ENCODE measurements around the gene FNIP1.
"Not testable (repeated sequence)": the region's sequence is repeated elsewhere in the genome, so short reads cannot be mapped to it uniquely, and the experiment has no call there.

Gene FNIP1

DNA sequence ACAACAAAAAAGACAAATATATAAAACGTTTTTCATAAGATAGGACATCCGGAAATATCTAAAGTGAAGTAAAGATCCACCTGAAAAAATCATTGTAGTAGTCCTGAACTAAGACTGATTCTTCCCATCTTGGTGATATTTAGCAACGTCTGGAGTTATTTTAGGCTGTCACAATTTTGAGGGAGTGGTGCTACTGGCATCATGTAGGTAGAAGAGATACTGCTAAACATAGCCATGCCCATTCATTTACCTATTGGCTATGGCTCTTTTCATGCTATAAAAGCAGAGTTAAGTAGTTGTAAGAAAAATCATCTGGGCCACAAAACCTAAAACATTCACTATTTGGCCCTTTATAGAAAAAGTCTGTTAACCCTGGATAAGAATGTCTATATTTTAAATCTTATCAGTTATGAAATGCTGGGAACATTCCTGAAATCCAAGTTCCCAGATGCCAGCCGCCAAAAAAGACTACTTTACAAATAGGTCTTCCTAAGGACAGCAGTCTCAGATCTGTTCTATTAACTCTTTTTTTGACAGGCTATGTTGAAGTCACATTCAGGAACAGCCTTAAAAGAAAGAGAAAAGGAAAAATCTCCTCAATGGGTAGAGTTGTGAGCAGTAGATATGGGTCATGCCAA lies 188.8 kb downstream of the FNIP1 start:
- DNase-seq (ENCODE audit: low read depth in 3 of 3): no peak

DNA sequence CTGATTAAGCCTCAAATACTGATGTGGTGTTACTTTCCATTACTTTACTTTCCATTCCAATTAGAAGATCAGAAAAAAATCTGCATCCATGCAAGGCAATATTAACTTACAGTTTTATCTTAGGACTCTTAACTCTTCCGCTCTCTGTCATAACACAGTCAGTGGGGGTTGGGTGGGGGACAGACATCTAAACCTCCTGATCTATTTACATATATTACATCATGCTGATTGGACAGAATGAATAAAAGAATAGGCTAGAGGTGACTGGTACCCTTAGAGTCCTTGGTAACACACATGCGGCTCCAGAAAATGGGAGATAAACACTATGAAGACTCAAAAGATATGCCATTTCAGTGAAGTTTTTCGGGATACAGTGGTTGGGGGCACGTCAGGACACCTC lies 189.4 kb downstream of the FNIP1 start:
- no peak for DNase-seq (ENCODE audit: low read depth in 3 of 3)

DNA sequence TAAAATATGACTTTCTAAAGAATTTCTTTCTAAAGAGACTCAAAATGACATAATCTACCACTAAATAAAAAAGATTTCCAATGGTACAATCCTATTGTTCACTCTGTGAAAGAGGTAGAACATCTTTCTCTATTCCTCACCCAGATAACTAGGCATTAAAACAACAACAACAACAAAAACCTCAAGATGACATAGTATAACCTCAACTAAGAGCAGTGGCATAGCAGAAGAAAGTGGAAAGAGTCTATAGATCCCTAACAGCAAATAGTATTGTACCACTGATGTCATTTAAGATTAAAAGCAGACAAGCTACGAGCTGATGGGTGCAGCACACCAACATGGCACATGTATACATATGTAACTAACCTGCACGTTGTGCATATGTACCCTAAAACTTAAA lies 191.7 kb downstream of the FNIP1 start:
- no peak for DNase-seq (ENCODE audit: low read depth in 3 of 3)

DNA sequence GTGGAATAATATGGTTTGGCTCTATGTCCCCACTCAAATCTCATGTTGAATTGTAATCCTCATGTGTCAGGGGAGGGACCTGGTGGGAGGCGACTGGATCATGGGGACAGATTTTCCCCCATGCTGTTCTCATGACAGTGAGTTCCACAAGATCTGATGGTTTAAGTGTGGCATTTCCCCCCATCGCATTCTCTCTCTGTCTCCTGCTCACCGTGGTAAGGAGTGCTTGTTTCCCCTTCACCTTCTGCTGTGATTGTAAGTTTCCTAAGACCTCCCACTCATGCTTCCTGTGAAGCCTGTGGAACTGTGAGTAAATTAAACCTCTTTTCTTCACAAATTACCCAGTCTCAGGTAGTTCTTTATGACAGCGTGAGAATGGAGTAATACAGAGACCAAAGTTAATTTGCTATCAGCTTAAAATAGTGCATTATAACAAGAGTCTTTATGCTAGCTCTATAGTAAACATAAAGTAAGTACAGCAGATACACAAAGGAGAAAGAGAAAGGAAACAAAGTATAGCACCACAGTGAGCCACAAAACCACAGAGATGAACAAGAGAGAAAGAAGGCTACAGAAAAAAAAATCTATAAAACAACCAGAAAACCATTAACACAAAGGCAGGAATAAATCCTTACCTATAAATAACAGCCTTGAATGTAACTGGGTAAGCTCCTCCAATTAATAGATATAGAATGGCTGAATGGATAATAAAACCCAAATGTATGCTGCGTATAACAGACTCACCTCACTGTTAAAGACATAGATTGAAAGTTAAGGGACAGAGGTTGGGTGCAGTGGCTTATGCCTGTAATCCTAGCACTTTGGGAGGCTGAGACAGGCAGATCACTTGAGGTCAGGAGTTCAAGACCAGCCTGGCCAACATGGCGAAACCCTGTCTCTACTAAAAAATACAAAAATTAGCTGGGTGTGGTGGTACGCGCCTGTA lies 201.5 kb downstream of the FNIP1 start:
- DNase-seq (ENCODE audit: low read depth in 3 of 3): peak; percentile 0 to 11 (median 4)

DNA sequence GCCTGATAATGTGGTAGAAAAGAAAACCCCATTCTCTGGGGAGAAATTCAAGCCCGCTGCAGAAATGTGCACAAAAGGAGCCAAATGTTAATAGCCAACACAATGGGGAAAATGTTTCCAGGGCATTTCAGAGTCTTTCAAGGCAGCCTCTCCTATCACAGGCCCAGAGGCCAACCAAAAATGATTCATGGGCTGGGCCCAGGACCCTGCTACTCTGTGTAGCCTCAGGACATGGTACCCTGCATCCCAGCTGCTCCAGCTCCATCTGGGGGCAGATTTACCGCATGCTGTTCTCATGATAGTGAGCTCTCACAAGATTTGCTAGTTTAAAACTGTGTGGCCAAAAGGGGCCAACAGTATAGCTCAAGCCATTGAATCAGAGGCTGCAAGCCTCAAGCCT lies 202.9 kb downstream of the FNIP1 start:
- no peak for DNase-seq (ENCODE audit: low read depth in 3 of 3)

GRCh38 chr5:131593436-131593835 lies 203.4 kb downstream of the FNIP1 start:
- not testable (repeated sequence) for DNase-seq (ENCODE audit: low read depth in 3 of 3)

All from stimulated activated CD4-positive, alpha-beta T cell treated with anti-CD3 and anti-CD28 coated beads, TNF-alpha, amount 100 ng/mL, for 24 hours (primary cell).